ENCODE measurements around the gene PPP4R3A. TPM values are rescaled to one million over a fixed set of nuclear protein-coding genes. Genes with fewer than 3 reads are reported as not detected.
"Not testable (repeated sequence)": the region's sequence is repeated elsewhere in the genome, so short reads cannot be mapped to it uniquely, and the experiment has no call there.

The PPP4R3A gene
- 64.4 TPM for total RNA-seq
- long read RNA-seq, partial matches to known transcripts = 1 of 11 reads
- long read RNA-seq, other reads (novel, unspliced or antisense) = 9 of 11 reads

DNA sequence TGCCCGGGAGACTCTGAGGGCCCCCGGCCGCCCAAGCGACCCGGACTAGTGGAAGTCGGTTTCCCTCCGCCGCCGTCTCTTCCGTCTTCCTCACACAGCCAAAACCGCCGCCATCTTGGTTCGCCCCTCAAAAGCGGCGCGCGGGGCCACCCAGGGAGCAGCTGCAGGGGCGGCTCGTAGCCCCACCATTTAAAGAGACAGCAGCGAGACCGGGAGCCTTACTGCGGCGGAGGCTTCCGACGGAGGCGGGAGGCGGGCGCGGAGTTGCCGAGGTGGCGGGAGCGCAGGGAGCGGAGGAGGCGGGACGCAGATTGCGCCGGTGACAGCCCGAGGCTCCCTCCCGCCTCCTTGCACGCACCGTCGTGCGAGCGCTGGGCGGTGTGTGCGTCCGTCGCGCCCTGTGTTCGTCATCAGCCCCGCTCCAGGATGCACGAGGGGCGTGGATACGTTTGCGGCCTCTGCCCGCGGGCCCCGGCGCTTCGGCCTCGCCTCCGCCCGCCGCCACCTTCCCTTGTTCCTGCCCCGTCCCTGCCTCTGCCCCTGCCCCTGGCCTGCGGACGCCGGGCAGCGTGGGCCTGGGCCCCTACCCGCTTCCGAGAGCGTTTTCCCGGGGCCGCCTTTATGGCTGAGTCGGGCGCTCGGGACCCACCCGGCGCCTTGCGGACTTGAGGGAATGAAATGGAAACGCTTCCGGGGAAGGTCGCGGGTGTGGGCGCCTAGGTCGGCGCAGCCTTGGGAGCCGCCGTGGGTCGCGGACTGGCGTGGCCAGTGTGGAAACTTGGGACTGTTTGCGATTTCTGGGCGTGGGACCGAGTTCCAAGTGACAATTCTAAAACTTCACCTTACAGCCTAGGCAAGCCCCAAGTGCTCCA lies at the start of gene PPP4R3A:
Gene PPP4R3A (minus strand): TSS at position 140 of the 872 bp plus-strand sequence. CDS start 663 bp downstream, outside the sequence.
- peak; percentile 97 for DNase-seq (ENCODE audit: low spot score)

- DNase-seq (ENCODE audit: low spot score) = no peak
Measured at GRCh38 chr14:91555531-91555930, 45.4 kb upstream of the PPP4R3A start.

GRCh38 chr14:91554535-91555332 lies 44.6 kb upstream of the PPP4R3A start:
- no peak for DNase-seq (ENCODE audit: low spot score)

- DNase-seq (ENCODE audit: low spot score) = no peak
Measured at GRCh38 chr14:91548108-91548507, 38.0 kb upstream of the PPP4R3A start.

GRCh38 chr14:91545946-91546716 lies 36.0 kb upstream of the PPP4R3A start:
- DNase-seq (ENCODE audit: low spot score) = no peak

GRCh38 chr14:91545204-91545603 lies 35.1 kb upstream of the PPP4R3A start:
- no peak for DNase-seq (ENCODE audit: low spot score)

GRCh38 chr14:91536327-91536726 lies 26.2 kb upstream of the PPP4R3A start:
- no peak for DNase-seq (ENCODE audit: low spot score)

DNA sequence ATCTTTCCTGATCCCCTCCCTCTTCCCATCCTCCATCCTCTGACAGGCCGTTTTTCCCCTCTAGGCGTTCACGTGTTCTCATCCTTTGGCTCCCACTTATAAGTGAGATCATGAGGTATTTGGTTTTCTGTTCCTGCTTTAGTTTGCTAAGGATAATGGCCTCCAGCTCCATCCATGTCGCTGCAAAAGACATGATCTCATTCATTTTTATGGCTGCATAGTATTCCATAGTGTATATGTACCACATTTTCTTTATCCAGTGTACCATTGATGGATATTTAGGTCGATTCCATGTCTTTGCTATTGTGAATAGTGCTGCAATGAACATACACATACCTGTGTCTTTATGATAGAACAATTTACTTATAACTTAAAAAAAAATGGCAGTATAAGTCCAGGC lies 23.9 kb upstream of the PPP4R3A start:
- not testable (repeated sequence) for DNase-seq (ENCODE audit: low spot score)

DNA sequence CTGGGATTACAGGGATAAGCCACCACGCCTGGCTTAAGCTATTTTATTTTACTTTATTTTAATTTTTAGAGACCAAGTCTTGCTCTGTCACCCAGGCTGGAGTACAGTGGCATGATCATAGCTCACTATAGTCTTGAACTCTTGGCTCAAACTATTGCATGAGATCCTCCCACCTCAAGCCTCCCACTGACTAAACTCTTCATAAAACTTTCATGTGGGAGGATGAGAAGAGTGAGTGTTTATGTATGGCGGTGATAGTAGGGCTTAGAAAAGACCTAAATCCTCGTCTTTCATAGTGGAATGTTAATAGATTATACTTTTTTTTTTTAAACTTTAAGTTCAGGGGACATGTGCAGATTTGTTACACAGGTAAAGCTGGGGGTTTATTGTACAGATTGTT lies 23.5 kb upstream of the PPP4R3A start:
- DNase-seq (ENCODE audit: low spot score) = no peak

- DNase-seq (ENCODE audit: low spot score) = no peak
Measured at GRCh38 chr14:91523972-91524371, 13.9 kb upstream of the PPP4R3A start.

- DNase-seq (ENCODE audit: low spot score) = no peak
Measured at GRCh38 chr14:91521061-91521640, 11.0 kb upstream of the PPP4R3A start.

DNA sequence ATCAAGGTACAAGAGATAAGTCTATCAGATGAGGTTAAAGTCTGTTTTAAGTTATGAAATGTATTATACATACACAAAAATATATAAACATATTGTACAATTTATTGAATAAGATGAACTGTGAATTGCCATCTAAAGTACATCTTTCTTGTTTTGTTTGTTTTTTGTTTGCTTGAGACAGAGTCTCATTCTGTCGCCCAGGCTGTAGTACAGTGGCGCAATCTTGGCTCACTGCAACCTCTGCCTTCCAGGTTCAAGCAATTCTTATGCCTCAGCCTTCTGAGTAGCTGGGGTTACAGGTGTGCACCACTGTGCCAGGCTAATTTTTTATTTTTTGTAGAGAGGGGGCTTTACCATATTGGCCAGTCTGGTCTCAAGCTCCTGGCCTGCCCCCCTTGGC lies 10.0 kb upstream of the PPP4R3A start:
- DNase-seq (ENCODE audit: low spot score) = no peak

DNA sequence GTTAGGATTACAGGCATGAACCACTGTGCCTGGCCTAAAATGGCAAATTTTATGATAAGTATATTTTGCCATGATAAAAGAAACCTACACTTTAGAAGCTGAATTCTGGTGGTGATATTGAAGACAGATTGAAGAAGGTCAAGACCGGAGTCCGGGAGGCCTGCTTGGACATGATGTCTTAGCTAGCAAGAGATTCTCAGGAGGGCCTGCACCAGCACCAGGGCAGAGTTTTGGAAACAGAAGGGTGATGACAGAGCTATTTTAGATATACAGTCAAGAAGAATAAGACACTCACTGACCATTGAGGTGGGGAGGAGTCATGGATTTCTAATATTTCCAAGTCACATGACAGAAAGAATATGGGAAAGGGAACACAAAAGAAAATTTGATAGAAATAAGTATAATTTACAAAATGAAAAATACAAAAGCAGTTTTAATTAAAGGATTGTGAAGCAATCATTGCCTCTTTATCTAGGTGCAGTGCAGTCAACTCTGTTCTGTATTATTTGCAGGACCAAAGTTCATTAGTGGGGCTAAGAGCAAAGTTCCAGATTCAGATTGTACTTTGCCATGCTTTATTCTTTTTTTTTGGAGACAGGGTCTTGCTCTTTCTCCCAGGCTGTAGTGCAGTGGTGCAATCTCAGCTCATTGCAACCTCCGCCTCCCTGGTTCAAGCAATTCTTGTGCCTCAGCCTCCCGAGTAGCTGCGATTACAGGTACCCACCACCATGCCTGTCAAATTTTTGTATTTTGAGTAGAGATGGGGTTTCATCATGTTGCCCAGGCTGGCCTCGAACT lies 9.3 kb upstream of the PPP4R3A start:
- DNase-seq (ENCODE audit: low spot score) = no peak

GRCh38 chr14:91516663-91517388 lies 6.7 kb upstream of the PPP4R3A start:
- no peak for DNase-seq (ENCODE audit: low spot score)

- DNase-seq (ENCODE audit: low spot score) = no peak
Measured at GRCh38 chr14:91515979-91516378, 5.9 kb upstream of the PPP4R3A start.

DNA sequence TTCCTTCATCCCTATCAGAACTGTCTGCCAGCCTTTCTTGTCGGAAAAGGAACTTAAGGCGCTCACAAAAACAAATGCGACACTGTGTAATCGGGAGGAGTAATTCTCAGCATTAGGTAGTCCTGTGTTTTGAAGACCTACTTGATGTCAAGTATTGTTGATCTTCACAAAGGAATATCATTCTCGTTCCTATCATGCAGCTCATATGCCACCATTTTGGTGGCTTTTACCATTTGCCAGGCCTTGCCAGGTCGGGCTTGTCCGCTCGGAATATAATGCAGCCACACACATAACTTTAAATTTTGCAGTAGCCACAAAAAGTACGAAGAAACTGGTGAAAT lies 903 bp upstream of the PPP4R3A start:
- DNase-seq (ENCODE audit: low spot score) = no peak

DNA sequence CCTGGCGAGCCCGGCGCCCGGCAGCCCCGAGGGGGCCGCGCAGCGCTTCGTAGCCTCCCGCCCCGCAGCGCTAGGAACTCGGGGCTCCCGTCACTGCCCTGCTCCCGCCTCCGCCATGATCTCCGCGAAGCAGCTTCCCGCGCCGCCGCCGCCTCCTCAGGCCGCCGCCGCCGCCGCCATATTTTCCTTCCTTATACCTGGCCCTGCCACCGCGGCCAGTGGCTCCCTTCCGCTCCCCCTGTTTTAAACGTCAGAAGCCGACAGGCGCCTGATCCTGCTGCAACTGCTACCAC lies 286 bp downstream of the PPP4R3A start:
- no peak for DNase-seq (ENCODE audit: low spot score)

- peak; percentile 90 for DNase-seq (ENCODE audit: low spot score)
Measured at GRCh38 chr14:91509083-91509877, 830 bp downstream of the PPP4R3A start.

GRCh38 chr14:91508105-91508504 lies 2.0 kb downstream of the PPP4R3A start:
- DNase-seq (ENCODE audit: low spot score) = no peak
